K562 (cell line): Measurements from ENCODE around the gene CCDC117. TPM values are rescaled to one million over a fixed set of nuclear protein-coding genes. Genes with fewer than 3 reads are reported as not detected.

Experiments
- BRD9 ChIP-seq: fragments of 450-650 bp; IDR thresholded peaks from 2 replicates; pipeline ENCODE4 v1.6.1; 2018; ENCODE audit warnings: low read depth; ENCODE audit not compliant: partially characterized antibody
- ELF4 ChIP-seq: fragments of 450-650 bp; formaldehyde crosslinking; IDR thresholded peaks from 2 replicates; pipeline ENCODE4 v1.4.0; 2022; ENCODE audit warnings: missing genetic modification characterization
- NFIX ChIP-seq: fragments of 250-450 bp; sonication (Bioruptor Pico); IDR thresholded peaks from 2 replicates; pipeline ENCODE4 v1.4.0; 2020; ENCODE audit warnings: low read depth, mild to moderate bottlenecking, moderate library complexity
- NFYB ChIP-seq: IDR thresholded peaks from 2 replicates; pipeline ENCODE4 v1.6.1; 2011; ENCODE audit warnings: mild to moderate bottlenecking, moderate library complexity; ENCODE audit not compliant: insufficient read length; ENCODE audit errors: extremely low read depth
- SMARCA4 ChIP-seq: fragments of 450-650 bp; IDR thresholded peaks from 2 replicates; pipeline ENCODE4 v1.6.1; 2016
- SNAPC5 ChIP-seq: fragments of 250-450 bp; sonication (Bioruptor Pico); IDR thresholded peaks from 2 replicates; pipeline ENCODE4 v1.8.0; 2021; ENCODE audit warnings: moderate library complexity, mild to moderate bottlenecking, inconsistent platforms
- ZFP30 ChIP-seq: fragments of 250-450 bp; sonication (Bioruptor Pico); IDR thresholded peaks from 2 replicates; pipeline ENCODE4 v1.8.0; 2022; ENCODE audit warnings: moderate library complexity, mild to moderate bottlenecking, inconsistent platforms, borderline replicate concordance
- ZNF197 ChIP-seq: fragments of 200-800 bp; sonication (Bioruptor generic); IDR thresholded peaks from 2 replicates; pipeline ENCODE4 v1.6.1; 2016; ENCODE audit warnings: low read depth, missing genetic modification characterization, missing compliant biosample characterization
- ZNF41 ChIP-seq: fragments of 250-450 bp; sonication (Bioruptor Pico); conservative IDR thresholded peaks from 2 replicates; pipeline ENCODE4 v1.4.0; 2020; ENCODE audit warnings: mild to moderate bottlenecking
- polyA plus RNA-seq, 8 experiments: library from polyadenylated mRNA; depleted of rRNA in 4 of 8; stranded (reverse) in 5 of 8; unstranded in 3 of 8; fragments of >200 nt; fragmentation: Nextera tagmentation in 2 of 8; fragmentation: Illumina TruSeq in 1 of 8; extraction: Ambion mirVana in 2 of 8; extraction: Trizol in 1 of 8; gene quantifications; 2 replicates each; pipeline versions ENCODE4 v1.2.1 to v1.2.3, GENCODE V29; 2011 to 2014; ENCODE audit warnings: inconsistent platforms in 1 of 8, missing spikeins in 1 of 8
- total RNA-seq, 7 experiments: library from RNA; depleted of rRNA in 6 of 7; stranded (reverse); fragments of >200 nt in 6 of 7; fragmentation: Illumina TruSeq in 2 of 7; extraction: Trizol in 2 of 7; gene quantifications; 2 replicates each; pipeline versions ENCODE4 v1.2.1 to v1.2.3, GENCODE V29; 2011 to 2021; ENCODE audit warnings: low replicate concordance in 1 of 7
- TF ChIP-seq, protein P1 (sequence below): fragments of 450-650 bp; IDR thresholded peaks from 2 replicates; pipeline ENCODE4 v1.6.1; 2017; ENCODE audit warnings: antibody characterized with exemption
- TF ChIP-seq, protein P2 (sequence below): fragments of 450-650 bp; formaldehyde crosslinking; IDR thresholded peaks from 2 replicates; pipeline ENCODE4 v1.4.0; 2020; ENCODE audit warnings: mild to moderate bottlenecking, mixed read lengths
- TF ChIP-seq, protein P3 (sequence below): sonication (generic); formaldehyde crosslinking; IDR thresholded peaks from 2 replicates; pipeline ENCODE4 v1.8.1; 2023; ENCODE audit warnings: mild to moderate bottlenecking, missing genetic modification reagents
- TF ChIP-seq, protein P4 (sequence below): fragments of 450-650 bp; formaldehyde crosslinking; IDR thresholded peaks from 2 replicates; pipeline ENCODE4 v1.4.0; 2020; ENCODE audit warnings: mild to moderate bottlenecking, moderate library complexity
- TF ChIP-seq, protein P5 (sequence below): fragments of 250-450 bp; sonication (Bioruptor Pico); IDR thresholded peaks from 2 replicates; pipeline ENCODE4 v1.4.0; 2020

The CCDC117 gene
- total and polyA plus RNA-seq, 9 of the 15 experiments (the other 6 are each of a cell fraction or from before 2014, with no cell fraction given) = 5.7 to 23.3 (median 15.8) TPM

DNA sequence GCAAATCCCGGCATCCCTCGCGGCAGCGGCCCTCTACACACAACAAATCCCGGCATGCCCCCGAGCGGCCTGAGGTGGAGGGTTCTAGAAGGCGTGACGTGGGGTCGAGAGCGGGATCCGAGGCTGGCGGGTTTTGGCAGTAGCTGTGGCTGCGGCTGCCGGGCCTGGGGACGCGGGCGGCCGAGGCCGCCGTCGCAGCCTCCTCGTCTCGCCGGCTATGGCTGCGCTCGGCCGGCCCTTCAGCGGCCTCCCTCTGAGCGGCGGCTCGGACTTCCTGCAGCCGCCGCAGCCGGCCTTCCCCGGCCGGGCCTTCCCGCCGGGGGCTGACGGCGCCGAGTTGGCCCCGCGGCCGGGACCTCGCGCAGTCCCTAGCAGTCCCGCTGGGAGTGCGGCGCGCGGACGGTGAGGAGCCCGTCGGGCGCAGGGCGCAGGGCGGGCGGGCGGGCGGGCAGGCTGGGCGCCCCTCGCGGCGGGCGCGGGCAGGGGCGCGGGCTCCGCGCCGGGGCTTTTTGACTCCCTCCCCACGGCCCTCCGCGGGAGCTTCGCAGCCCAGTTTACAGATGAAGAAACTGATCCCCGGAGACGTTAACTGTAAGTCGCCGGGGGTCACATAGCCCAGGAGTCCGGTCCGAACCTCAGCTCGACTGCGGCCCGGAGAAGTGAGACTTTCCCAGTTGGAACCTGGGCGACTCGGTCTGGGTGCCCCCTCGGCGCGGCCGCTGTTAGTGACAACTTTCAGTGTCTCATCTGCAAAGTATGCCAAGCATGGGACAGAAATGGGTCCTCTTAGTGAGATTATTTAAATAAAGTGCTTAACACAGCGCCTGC is at the start of gene CCDC117 (continued):
- TF ChIP-seq, protein P1, sequence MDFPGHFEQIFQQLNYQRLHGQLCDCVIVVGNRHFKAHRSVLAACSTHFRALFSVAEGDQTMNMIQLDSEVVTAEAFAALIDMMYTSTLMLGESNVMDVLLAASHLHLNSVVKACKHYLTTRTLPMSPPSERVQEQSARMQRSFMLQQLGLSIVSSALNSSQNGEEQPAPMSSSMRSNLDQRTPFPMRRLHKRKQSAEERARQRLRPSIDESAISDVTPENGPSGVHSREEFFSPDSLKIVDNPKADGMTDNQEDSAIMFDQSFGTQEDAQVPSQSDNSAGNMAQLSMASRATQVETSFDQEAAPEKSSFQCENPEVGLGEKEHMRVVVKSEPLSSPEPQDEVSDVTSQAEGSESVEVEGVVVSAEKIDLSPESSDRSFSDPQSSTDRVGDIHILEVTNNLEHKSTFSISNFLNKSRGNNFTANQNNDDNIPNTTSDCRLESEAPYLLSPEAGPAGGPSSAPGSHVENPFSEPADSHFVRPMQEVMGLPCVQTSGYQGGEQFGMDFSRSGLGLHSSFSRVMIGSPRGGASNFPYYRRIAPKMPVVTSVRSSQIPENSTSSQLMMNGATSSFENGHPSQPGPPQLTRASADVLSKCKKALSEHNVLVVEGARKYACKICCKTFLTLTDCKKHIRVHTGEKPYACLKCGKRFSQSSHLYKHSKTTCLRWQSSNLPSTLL = no peak
- TF ChIP-seq, protein P2, sequence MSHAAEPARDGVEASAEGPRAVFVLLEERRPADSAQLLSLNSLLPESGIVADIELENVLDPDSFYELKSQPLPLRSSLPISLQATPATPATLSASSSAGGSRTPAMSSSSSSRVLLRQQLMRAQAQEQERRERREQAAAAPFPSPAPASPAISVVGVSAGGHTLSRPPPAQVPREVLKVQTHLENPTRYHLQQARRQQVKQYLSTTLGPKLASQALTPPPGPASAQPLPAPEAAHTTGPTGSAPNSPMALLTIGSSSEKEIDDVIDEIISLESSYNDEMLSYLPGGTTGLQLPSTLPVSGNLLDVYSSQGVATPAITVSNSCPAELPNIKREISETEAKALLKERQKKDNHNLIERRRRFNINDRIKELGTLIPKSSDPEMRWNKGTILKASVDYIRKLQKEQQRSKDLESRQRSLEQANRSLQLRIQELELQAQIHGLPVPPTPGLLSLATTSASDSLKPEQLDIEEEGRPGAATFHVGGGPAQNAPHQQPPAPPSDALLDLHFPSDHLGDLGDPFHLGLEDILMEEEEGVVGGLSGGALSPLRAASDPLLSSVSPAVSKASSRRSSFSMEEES (CRISPR knock-in tag) = no peak
- TF ChIP-seq NFIX (CRISPR knock-in tag) (no peak), SMARCA4 (no peak), BRD9 (no peak), ZNF41 (CRISPR knock-in tag) (no peak), SNAPC5 (no peak), ELF4 (no peak), ZNF197 (CRISPR knock-in tag) (no peak), NFYB (no peak), ZFP30 (no peak)
- TF ChIP-seq, protein P3, sequence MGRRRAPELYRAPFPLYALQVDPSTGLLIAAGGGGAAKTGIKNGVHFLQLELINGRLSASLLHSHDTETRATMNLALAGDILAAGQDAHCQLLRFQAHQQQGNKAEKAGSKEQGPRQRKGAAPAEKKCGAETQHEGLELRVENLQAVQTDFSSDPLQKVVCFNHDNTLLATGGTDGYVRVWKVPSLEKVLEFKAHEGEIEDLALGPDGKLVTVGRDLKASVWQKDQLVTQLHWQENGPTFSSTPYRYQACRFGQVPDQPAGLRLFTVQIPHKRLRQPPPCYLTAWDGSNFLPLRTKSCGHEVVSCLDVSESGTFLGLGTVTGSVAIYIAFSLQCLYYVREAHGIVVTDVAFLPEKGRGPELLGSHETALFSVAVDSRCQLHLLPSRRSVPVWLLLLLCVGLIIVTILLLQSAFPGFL (CRISPR knock-in tag) = no peak
- TF ChIP-seq, protein P4, sequence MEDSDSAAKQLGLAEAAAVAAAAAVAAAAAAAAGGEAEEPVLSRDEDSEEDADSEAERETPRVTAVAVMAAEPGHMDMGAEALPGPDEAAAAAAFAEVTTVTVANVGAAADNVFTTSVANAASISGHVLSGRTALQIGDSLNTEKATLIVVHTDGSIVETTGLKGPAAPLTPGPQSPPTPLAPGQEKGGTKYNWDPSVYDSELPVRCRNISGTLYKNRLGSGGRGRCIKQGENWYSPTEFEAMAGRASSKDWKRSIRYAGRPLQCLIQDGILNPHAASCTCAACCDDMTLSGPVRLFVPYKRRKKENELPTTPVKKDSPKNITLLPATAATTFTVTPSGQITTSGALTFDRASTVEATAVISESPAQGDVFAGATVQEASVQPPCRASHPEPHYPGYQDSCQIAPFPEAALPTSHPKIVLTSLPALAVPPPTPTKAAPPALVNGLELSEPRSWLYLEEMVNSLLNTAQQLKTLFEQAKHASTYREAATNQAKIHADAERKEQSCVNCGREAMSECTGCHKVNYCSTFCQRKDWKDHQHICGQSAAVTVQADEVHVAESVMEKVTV (CRISPR knock-in tag) = no peak
- TF ChIP-seq, protein P5, sequence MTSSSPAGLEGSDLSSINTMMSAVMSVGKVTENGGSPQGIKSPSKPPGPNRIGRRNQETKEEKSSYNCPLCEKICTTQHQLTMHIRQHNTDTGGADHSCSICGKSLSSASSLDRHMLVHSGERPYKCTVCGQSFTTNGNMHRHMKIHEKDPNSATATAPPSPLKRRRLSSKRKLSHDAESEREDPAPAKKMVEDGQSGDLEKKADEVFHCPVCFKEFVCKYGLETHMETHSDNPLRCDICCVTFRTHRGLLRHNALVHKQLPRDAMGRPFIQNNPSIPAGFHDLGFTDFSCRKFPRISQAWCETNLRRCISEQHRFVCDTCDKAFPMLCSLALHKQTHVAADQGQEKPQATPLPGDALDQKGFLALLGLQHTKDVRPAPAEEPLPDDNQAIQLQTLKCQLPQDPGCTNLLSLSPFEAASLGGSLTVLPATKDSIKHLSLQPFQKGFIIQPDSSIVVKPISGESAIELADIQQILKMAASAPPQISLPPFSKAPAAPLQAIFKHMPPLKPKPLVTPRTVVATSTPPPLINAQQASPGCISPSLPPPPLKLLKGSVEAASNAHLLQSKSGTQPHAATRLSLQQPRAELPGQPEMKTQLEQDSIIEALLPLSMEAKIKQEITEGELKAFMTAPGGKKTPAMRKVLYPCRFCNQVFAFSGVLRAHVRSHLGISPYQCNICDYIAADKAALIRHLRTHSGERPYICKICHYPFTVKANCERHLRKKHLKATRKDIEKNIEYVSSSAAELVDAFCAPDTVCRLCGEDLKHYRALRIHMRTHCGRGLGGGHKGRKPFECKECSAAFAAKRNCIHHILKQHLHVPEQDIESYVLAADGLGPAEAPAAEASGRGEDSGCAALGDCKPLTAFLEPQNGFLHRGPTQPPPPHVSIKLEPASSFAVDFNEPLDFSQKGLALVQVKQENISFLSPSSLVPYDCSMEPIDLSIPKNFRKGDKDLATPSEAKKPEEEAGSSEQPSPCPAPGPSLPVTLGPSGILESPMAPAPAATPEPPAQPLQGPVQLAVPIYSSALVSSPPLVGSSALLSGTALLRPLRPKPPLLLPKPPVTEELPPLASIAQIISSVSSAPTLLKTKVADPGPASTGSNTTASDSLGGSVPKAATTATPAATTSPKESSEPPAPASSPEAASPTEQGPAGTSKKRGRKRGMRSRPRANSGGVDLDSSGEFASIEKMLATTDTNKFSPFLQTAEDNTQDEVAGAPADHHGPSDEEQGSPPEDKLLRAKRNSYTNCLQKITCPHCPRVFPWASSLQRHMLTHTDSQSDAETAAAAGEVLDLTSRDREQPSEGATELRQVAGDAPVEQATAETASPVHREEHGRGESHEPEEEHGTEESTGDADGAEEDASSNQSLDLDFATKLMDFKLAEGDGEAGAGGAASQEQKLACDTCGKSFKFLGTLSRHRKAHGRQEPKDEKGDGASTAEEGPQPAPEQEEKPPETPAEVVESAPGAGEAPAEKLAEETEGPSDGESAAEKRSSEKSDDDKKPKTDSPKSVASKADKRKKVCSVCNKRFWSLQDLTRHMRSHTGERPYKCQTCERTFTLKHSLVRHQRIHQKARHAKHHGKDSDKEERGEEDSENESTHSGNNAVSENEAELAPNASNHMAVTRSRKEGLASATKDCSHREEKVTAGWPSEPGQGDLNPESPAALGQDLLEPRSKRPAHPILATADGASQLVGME (CRISPR knock-in tag) = no peak
